GM19438 (cell line): ENCODE measurements around the gene LYZ.

ENCODE experiments used
- ATAC-seq: cut with Tn5 transposase; IDR thresholded peaks from one replicate; pipeline ENCODE4 v1.9.1; 2021; ENCODE audit warnings: low read depth; ENCODE audit not compliant: unreplicated experiment

The LYZ gene

DNA sequence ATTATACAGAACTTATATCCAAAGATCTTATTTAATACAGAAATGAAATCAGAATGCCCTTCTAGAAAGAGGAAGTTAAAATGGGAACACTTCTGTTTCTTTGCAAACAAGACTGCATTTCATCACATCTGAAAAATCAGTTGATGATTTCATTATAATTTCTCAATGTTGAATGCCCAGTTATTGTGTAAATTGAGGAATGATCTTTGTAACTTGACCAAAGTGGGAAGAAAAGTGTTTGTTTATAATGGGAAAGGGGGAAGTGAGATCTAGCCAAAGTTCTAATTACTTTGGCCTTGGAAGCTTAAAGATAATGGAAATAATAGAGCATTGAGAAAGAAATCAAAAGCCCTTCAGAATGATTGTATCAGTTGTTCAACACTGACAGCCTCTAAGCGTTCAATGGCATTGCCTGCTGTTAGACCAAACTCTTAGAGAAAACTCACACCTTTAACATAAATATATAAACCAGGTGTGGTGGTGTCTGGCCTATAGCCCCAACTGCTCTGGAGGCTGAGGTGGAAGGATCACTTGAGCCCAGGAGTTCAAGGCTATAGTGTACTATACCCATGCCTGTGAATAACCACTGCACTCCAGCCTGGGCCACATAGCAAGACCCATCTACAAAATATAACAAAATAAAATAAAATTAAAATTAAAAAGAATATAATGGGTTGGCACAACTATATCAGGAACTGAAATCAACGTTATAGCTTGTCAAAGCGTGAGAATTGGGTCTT is 9.9 kb upstream of the LYZ start:
- ATAC-seq, result no peak

DNA sequence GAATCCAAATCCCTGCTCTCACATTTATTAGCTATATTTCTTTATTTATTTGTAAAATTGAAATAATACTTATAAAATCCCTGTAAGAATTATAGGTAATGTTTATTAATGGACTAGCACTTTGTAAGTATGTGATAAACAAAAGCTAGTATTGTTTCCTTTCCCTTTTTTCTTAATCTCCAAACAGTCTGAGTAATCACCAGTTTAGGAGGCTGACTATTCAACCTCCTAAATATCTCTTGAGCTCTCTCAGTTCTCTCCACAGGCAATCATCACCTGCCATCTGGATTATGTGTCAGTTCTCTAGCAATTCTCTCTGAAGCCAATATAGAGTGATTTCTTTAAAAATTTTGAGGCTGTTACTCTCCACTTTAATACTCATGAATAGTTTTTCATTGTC is 9.2 kb upstream of the LYZ start:
- no peak for ATAC-seq

DNA sequence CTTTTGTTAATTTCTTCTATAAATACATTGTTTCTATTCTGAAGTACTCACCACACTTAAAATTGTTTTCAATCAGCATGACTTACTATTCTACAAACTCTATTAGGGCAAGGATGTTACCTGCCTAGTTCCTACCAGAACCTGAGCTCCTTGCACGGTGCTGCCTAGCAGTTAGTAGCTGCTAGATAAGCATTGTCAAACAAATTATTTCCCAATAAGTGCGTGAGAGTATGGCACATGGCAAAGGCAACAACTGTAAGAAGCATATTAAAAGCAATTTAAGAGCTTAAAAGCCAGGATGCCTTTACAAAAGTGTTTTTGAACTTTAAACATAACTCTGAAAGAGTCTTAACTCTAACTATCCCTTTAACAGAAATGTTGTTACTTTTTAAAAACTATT is 8.2 kb upstream of the LYZ start:
- ATAC-seq, result no peak

DNA sequence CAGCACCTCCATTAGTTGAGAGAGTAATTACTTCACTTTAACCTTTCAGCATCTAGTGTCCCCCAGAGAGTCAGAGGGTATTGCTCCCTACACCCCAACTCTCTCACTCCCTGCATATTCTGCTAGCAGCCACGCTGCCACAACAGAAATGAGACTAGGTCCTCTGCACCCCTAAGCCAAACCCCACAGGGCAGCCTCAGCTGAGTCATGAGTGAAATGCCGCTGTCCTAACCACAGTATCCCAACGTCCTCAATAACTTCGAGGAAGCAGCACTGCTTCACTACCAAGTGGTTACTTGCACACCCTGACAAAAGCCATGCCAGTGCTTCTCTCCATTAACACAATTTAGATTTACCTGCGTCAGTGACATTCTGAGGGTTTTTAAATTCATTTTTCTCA is 6.9 kb upstream of the LYZ start:
- no peak for ATAC-seq

DNA sequence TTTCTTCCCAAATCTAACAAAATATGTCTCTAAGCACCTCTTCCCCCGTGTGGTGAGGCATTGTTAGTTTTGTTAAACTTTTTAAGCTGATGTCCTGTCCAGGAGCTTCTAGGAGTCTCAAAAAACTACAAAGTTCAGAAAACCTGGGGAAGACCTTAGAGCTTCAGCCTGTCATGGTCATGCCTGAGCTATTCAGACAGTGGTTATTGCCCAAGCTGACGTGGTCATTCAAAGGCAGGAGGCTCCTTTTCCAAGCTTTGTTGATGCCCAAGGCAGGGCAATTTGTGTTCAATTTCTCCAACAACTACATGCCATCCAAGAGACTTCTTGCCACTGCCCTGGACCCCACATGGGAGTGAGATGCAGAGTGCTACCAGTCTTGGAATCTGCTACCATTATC is 5.8 kb upstream of the LYZ start:
- ATAC-seq, result no peak

DNA sequence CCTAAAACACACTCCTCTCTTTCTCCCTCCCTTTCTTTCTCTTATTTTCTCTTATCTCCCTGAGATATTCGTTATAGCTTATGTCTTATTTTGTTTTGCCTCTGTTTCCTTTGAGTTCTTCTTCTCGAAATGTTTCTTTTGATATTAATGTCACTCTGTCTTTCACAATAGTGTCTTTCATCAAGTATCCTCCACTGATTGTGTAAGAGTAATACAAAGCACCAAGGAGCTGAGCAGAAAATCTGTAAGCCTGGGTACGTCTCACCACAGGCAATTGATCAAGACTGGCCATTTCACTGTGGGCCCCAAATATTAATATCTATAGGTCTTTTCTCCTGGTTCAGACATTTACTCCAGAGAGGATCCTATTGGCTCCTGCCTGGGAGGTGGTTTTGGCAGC is 4.8 kb upstream of the LYZ start:
- ATAC-seq, result no peak

DNA sequence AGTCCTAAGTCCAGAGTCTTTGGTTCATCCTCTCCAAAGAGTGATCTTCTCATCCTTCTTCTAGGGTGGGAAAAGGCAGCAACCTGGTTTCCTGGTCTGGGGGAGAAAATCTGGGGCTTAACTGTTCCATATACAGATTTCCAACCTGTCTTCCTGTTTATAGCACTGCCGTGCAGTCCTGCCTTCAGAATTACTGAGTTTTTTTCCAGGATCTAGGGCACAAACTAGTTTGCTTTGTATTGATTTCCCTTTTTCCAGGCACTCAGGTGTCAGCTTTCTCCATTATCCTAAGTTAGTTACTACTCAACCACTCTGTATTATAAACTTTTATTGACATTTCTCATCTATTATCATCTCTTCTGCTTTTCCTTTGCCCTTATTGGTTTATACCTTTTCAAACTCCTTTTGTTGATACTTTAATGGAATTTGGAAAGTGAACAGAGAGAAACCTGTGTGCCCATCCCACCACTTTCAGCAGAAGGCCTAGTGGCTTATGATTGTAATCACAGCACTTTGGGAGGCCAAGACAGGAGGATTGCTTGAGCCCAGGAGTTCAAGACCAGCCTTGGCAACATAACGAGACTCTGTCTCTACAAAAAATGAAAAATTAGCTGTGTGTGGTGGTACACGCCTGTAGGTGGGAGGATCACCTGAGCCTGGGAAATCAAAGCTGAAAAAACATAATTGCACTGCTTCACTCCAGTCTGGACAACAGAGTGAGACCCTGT is 4.1 kb upstream of the LYZ start:
- ATAC-seq, result no peak

DNA sequence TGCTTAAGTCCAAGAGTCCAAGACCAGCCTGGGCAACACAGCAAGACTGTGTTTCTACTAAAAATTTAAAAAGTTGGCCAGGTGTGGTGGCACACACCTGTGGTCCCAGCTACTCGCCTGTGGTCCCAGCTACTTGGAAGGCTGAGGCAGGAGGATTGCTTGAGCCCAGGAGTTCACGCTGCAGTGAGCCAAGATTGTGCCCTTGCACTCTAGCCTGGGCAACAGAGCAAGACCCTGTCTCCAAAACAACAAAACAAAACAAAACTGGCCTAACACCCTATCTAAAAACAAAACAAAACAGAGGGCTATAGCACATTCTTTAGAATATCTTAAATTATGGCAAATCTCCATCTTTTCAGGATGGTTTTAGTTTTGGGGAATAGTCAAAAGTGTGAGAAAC is 3.1 kb upstream of the LYZ start:
- no peak for ATAC-seq

DNA sequence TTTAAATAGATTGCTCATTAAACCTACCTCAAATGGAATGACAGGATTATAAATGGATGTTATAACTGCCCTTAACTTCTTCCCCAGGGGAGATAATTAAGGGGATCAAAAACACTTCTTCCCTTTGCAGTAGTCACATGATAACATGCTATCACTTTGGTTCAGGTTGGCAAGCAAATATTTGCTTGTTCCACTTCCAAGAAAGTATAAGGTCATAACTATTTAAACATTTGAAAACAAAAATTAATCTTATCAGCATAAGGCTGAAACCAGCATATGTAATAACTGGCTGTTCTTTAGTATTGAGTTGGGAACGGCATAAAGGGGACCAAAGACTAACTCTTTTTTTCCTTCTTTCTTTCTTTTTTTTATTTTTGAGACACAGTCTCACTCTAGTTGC is 2.4 kb upstream of the LYZ start:
- ATAC-seq, result no peak

DNA sequence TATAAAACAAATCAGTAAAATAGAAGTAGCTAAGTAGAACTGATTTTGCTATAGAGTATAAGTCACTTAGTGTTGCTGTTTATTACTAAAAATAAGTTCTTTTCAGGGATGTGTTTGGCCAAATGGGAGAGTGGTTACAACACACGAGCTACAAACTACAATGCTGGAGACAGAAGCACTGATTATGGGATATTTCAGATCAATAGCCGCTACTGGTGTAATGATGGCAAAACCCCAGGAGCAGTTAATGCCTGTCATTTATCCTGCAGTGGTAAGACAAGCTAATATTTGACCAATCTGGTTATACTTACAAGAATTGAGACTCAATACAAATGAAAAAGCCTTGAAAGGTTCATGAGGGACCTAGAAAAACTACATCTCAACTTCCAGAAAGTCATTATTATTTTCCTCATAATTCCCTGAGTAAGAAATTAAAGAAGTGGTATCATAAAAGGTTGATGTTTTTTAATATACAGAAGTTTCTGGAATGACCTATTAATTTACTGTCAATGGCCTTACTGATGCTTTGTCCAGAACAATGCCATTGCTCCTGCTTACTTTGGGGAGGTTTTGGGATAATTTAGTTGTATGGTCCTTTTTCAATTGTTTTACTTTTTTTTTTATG is 1.9 kb downstream of the LYZ start:
- no peak for ATAC-seq

DNA sequence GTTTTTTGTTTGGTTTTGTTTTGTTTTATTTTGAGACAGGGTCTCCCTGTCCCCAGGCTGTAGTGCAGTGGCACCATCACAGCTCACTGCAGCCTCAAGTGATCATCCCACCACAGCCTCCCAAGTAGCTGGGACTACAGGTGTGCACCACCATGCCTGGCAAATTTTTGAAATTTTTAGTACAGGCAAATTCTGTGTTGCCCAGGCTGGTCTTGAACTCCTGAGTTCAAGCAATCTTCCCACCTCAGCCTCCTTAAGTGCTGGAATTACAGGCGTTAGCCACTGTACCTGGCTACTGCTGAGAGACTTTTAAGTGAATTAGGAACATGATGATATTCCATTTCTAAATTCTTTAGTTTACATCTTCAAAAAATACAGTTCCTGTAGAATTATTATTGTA is 2.6 kb downstream of the LYZ start:
- ATAC-seq, result no peak

DNA sequence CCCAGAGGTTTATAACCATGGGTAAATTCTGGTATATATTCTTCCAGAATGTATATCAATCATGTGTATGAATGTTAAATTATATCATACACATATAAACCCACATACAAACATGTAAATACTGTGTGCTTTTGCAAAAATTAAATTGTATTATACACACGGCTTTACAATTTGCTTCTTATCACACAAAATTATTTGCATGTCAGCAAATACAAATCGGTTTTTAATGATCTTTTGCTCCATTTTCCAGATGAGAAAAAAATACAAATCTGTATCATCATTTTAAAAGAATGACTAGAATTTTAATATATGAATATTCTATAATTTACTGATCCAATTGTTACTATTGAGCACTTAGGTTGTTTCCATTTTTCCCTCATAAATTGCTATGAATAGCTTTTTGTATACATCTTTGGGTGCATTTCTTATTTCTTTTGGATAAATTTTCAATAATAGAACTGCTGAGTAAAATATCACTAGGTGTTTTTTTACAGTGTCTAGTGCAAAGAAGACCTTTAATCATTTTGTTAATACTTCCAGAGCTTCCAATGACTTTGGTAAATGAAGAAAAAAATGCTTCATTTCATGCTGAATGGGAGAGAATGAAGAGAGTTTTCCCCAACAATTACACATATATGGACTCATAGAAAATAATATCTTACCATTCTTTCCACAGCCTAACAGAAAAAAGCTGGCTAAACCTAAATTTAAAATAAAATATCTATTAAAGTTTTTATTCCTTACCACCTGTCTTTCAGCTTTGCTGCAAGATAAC is 3.5 kb downstream of the LYZ start:
- ATAC-seq, result no peak

DNA sequence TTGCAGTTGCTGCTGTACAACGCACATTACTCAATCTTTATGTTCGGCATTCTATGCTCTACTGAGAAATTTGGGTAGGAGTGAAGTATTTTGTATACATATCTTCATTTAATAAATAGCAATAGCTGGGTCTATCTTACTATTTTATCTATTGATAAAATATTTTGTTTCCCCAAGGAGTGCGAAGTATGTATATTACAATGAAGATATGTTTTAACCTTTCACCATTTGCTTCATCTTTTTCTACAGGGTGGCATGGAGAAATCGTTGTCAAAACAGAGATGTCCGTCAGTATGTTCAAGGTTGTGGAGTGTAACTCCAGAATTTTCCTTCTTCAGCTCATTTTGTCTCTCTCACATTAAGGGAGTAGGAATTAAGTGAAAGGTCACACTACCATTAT is 4.7 kb downstream of the LYZ start:
- no peak for ATAC-seq

DNA sequence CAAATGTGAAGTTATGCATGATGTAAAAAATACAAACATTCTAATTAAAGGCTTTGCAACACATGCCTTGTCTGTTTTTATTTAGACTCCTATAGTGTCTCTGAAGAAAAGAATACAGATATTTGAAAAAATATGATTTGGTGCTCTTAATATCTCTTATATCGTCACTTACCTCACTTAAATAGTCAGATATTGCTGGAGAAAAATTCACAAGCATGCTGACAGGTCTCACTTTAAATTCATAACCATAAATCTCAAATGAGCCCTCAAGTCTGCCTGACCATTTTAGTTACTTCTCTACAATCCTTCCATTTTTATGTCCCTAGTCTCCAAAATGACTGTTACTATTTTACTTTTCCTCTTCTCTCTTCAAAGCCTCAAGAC is 6.0 kb downstream of the LYZ start:
- no peak for ATAC-seq

DNA sequence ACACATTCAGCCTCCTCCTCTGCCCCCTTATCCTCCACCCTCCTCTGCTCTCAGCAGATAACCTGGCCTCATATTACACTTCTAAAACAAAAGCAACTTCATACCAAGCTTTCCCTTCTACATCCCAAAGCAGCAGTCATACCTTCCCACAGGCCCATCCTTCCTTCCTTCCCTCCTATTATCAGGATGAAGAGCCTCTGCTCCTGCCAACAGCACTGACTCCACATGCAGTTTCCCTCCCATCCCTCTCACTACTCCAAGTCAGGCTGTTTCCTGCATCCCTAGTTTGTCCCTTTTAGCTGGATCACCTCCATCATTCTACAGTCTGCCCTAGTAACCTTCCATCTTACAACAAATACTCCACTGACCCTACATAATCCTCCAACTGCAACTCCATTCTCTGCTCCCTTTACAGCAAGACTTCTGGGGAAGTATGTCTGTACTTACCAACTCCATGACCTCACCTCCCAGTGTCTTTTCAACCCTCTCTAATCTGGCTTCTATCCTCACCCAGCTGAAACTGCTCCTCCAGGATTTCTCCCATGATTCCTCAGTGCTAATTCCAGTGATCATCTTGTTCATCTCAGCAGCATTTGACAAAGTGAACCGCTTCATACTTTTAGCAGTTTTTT is 6.5 kb downstream of the LYZ start:
- ATAC-seq, result no peak

DNA sequence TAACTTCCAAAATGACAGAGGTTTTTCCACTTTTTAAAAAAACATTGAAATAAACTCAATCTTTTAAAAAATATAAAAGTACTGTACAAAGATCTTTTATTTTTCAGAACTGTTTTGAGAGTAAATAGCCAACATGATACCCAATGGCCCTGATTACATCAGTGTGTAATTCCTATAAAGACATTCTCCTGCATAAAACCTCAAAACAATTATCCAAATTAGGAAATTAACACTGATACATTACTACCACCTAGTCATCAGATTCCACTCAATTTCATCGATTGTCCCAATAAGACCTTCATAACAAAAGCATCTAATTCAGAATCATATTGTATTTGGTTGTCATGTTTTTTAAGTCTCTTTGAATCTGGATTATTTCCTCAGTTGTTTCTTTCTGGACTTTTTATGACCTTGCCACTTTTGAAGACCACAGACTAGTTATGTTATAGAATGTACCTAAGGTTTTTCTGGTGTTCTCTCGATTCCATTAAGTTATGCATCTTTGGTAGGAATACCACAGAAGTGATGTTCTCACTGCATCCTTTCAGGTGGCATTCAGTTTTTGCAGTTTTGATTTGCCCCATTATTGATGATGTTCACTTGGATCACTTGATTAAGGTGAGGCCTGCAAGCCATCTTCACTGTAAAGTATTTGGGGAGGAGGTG is 7.3 kb downstream of the LYZ start:
- no peak for ATAC-seq

DNA sequence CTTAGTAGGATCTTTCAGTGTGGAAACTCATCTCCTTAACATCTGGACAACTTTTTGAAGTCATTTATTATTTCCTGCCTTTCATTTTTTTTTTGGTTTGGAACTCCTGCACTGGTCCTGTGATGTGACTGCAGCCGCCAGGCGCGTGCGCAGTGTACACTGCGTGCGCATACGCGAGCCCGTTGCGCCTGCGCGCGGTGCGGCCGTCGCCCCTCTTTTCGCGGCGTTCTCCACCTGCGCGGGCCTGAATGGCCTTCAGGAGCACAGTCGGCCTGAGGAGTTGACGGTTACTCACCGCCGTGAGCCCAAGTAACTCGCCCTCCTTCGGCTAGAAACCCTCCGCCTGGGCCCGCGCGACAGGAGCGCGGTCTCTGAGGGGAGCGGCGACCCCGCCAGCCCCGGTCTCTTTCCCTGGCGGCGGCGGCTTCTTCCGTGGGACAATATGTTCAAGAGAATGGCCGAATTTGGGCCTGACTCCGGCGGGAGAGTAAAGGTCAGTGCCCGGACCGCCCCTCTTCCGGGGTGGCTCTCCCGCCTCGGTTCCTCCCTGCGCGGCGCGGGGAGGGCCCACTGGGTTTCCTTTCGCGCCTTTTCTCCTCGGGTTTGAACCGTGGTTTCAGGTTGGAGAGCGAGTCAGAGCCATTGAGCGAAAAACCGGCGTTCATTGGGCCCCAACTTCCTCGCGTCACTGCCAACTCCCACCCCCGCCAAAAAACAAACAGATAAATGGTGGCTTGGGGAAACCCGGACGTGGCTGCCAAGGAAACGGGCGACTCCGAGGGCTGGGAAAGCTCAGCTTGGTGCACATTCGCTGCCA is 11.6 kb downstream of the LYZ start, which contains the start of gene YEATS4:
Gene YEATS4, plus strand, starts transcription at position 213 of the 817 bp plus-strand sequence. Its CDS starts 230 bp downstream, at position 443.
- peak; percentile 84 for ATAC-seq

DNA sequence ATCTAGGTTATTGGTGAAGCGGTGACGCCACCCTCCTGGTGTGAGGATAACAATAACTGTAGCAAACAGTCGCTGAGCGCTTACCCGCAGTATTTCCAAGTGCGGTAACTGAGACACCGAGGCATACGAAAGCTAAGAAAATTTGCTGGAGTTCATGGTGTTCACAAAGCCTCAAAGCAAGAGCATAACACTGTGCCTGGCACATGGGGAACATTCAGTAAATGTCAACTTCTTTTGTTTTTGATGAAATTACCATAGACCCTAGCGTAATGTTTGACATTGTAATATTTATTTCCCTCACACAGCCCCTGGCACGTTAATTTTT is 12.1 kb downstream of the LYZ start:
- ATAC-seq, result no peak

DNA sequence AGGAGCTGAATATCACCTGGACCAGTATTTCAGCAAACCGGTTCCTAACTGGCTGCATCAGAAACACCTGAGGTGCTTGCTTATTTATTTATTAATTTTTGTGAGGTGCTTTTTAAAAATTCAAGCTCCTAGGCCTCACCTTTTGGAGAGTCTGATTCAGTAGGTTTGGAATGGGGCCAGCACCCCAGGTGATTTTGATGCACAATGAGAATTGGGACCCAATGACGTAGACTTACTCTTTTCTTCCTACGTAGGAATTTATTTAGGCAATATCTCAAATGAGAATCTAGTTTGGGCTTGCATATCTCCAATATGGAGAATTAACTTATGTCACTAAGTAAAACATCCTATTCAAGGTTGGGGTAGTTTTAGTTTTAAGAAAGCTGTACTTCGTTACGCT is 18.6 kb downstream of the LYZ start:
- no peak for ATAC-seq
